Transverse colon (tissue), 4 donors: ENCODE data around the gene SCN5A.

Experiments used
- POLR2A ChIP-seq: fragments of 450-650 bp; IDR thresholded peaks from one replicate; pipeline ENCODE4 v1.6.1; 2016; ENCODE audit warnings: antibody characterized with exemption, mild to moderate bottlenecking, moderate library complexity
- POLR2AphosphoS5 ChIP-seq, 3 donors: sonication (generic); formaldehyde crosslinking; IDR thresholded peaks; one replicate each; pipeline ENCODE4 v1.6.1; 2016; ENCODE audit warnings: antibody characterized with exemption in 3 of 3
- TF ChIP-seq, protein P1 (sequence below), 5 experiments: fragments of 200-600 bp in 3 of 5; fragments of 450-650 bp in 2 of 5; sonication (generic) in 3 of 5; IDR thresholded peaks; 1 replicate in 2 of 5; 2 replicates in 3 of 5; pipeline ENCODE4 v1.5.1; 2016 to 2017; ENCODE audit warnings: antibody characterized with exemption in 5 of 5, inconsistent platforms in 3 of 5, mild to moderate bottlenecking in 2 of 5, moderate library complexity in 1 of 5

DNA sequence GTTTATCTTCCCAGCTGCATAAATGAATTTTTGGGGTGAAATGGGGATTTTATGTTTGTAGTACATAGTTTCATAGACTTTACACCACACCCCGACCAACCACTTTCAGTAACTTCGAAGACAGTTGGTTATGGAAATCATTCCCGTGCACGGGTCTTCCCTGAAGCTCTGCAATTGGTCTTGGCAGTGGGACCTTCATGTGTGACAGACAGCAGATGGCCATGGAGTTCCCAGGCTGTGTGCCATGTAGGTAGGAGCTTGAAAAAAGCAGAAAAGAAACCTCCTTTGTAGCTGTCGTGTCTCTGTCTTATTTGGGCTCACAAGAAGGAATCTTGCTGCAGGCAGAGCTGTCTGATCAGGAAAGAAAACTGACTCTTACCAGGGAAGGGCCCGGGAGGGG is 127.5 kb downstream of the SCN5A start:
- TF ChIP-seq POLR2A, result no peak
- TF ChIP-seq, protein P1, sequence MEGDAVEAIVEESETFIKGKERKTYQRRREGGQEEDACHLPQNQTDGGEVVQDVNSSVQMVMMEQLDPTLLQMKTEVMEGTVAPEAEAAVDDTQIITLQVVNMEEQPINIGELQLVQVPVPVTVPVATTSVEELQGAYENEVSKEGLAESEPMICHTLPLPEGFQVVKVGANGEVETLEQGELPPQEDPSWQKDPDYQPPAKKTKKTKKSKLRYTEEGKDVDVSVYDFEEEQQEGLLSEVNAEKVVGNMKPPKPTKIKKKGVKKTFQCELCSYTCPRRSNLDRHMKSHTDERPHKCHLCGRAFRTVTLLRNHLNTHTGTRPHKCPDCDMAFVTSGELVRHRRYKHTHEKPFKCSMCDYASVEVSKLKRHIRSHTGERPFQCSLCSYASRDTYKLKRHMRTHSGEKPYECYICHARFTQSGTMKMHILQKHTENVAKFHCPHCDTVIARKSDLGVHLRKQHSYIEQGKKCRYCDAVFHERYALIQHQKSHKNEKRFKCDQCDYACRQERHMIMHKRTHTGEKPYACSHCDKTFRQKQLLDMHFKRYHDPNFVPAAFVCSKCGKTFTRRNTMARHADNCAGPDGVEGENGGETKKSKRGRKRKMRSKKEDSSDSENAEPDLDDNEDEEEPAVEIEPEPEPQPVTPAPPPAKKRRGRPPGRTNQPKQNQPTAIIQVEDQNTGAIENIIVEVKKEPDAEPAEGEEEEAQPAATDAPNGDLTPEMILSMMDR (IDR thresholded peaks at IDR 0.05), result no peak
- no peak for TF ChIP-seq POLR2AphosphoS5 (IDR thresholded peaks at IDR 0.05)
